Measurements from ENCODE around the gene PTPN4. TPM values are rescaled to one million over a fixed set of nuclear protein-coding genes. Genes with fewer than 3 reads are reported as not detected.

The PTPN4 gene
- total and polyA plus RNA-seq, 2 experiments from 2014 or later = 19.8 to 24.3 TPM

DNA sequence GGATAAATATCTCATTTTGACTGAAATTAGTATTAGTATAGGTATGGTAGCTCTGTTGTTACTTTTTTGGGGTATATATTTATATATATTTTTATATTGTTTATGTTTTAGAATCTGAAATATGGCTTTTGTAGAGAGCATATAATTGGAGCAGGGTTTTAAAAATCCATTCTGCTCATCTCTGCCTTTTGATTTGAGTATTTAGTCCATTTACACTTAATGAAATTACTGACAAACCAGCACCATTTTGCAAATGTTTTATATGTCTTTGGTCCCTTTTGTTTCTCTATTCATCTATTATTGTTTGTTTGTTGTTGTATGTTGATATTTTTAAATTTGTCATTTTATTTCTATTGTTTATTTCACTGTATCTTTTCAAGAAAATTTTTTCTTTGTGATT is 30.7 kb downstream of the PTPN4 start:
- Histone ChIP-seq H3K4me3 (no peak overlapping the region), H3K9me2 (ENCODE audit: insufficient read depth) (no peaks in the 10 kb centered on the region), H3K9me3 (ENCODE audit: low read depth) (no peaks in the 10 kb centered on the region), H3K36me3 (ENCODE audit: low read depth) (peaks cover 3% of the 10 kb centered on the region; the same call in 1 of the 2 replicates), H3K27me3 (replicated peaks; ENCODE audit: insufficient read depth) (no peaks in the 10 kb centered on the region), H3K4me1 (ENCODE audit: insufficient read depth) (no peaks in the 10 kb centered on the region), H2AFZ (no peak overlapping the region), H3K4me2 (ENCODE audit: unreplicated experiment) (no peak overlapping the region), H3K79me2 (ENCODE audit: insufficient read depth) (peaks cover 87% of the 10 kb centered on the region), H3F3A (ENCODE audit: insufficient read depth) (no peaks in the 10 kb centered on the region), H3K9ac (no peak overlapping the region), H3K27ac (no peak overlapping the region), H4K20me1 (ENCODE audit: insufficient read depth) (no peaks in the 10 kb centered on the region)
- in situ Hi-C loops (cut with MboI) = no loop called here
- no peak for TF ChIP-seq EZH2 (IDR thresholded peaks at IDR 0.05; ENCODE audit: insufficient read depth, poor library complexity, severe bottlenecking)
- no peak for TF ChIP-seq EZH2phosphoT487 (IDR thresholded peaks at IDR 0.05; ENCODE audit: insufficient read depth, low read depth)
- no peak for DNase-seq

- no peak for DNase-seq
- WGBS, 2 experiments (ENCODE audit: low coverage in 1 of 2, low lambda C conversion rate in 2 of 2, missing lambda C conversion rate in 2 of 2) = 83 to 84% methylated on average over 8 of the region's 8 CpGs
- no peak overlapping the region for H3K4me3 ChIP-seq
- H4K20me1 ChIP-seq (ENCODE audit: insufficient read depth) = no peaks in the 10 kb centered on the region
- H3K36me3 ChIP-seq (ENCODE audit: low read depth) = peaks cover 3% of the 10 kb centered on the region; the same call in 1 of the 2 replicates
- H3K9me3 ChIP-seq (ENCODE audit: low read depth) = no peaks in the 10 kb centered on the region
- H3K27ac ChIP-seq = no peak overlapping the region
- no peak for TF ChIP-seq EZH2phosphoT487 (IDR thresholded peaks at IDR 0.05; ENCODE audit: insufficient read depth, low read depth)
- no peak for TF ChIP-seq EZH2 (IDR thresholded peaks at IDR 0.05; ENCODE audit: insufficient read depth, poor library complexity, severe bottlenecking)
- no peak overlapping the region for H2AFZ ChIP-seq
- no peaks in the 10 kb centered on the region for H3K27me3 ChIP-seq (replicated peaks; ENCODE audit: insufficient read depth)
- H3K9me2 ChIP-seq (ENCODE audit: insufficient read depth) = no peaks in the 10 kb centered on the region
- no peak overlapping the region for H3K4me2 ChIP-seq (ENCODE audit: unreplicated experiment)
- no peak overlapping the region for H3K9ac ChIP-seq
- in situ Hi-C loops (cut with MboI) = no loop called here
- H3K79me2 ChIP-seq (ENCODE audit: insufficient read depth) = peaks cover 85% of the 10 kb centered on the region
- no peaks in the 10 kb centered on the region for H3K4me1 ChIP-seq (ENCODE audit: insufficient read depth)
- no peaks in the 10 kb centered on the region for H3F3A ChIP-seq (ENCODE audit: insufficient read depth)
These were observed 33.2 kb downstream of the PTPN4 start for GRCh38 chr2:119792907-119793312.

- 96 to 97% methylated on average over 9 of the region's 9 CpGs for WGBS, 2 experiments (ENCODE audit: low coverage in 1 of 2, low lambda C conversion rate in 2 of 2, missing lambda C conversion rate in 2 of 2)
- peaks cover 85% of the 10 kb centered on the region for H3K79me2 ChIP-seq (ENCODE audit: insufficient read depth)
- H3K27me3 ChIP-seq (replicated peaks; ENCODE audit: insufficient read depth) = no peaks in the 10 kb centered on the region
These were observed 34.5 kb downstream of the PTPN4 start for GRCh38 chr2:119794237-119794636.

DNA sequence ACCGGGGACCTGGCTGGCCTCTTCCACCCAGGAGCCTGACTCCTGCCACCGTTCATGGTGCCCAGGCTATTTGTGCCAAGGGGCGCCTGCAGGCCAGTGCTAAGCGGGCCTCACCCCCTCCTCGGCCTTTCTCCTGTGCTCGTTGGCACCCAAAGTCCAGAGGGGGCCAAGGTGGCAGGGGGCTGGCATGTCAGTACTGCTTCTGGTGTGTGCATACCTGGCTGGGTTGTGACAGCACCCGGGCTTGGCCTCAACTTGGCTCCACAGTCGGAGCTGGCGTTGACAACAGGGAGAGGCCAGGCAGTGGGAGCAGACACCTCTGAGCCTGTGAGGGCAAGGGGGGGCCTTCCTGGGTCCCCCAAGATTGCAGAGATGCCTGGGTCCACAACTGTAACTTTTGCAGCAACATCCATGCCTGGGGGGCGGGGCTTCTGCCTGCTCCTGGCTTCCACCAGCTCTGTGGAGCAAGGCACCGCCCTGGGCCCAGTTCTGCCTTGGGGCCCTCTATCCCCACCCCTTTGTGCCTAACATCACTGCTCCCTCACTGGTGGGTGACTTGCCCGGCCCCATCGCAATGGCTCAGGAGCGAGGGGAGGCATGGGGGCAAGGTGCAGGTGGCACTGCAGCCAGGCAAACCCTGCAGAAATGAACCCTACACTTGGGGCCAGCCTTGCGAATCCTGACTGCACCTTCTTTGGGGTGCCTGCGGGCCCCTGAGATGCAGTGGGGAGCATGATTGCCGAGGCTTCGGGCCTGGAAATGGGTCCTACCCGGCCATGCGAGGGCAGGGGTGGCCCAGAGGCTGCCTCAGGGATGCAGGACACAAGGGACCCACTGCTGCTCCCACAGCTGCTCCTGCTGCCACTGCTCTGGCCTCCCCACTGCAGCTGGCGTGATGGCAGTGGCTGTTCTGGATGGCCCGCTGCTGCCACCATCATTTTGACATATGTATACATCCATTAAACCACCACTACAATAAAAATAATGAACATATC is 35.9 kb downstream of the PTPN4 start:
- Histone ChIP-seq H3K4me3 (no peak overlapping the region), H3K27me3 (replicated peaks; ENCODE audit: insufficient read depth) (no peaks in the 10 kb centered on the region), H3K4me2 (ENCODE audit: unreplicated experiment) (no peak overlapping the region), H3K9me3 (ENCODE audit: low read depth) (no peaks in the 10 kb centered on the region), H2AFZ (no peak overlapping the region), H3K9ac (no peak overlapping the region), H3K9me2 (ENCODE audit: insufficient read depth) (no peaks in the 10 kb centered on the region), H3K36me3 (ENCODE audit: low read depth) (peaks cover 3% of the 10 kb centered on the region; the same call in 1 of the 2 replicates), H4K20me1 (ENCODE audit: insufficient read depth) (0 out of 2 replicates have a peak, but pooled peaks cover 4% of the 10 kb centered on the region), H3K79me2 (ENCODE audit: insufficient read depth) (peaks cover 76% of the 10 kb centered on the region), H3K27ac (no peak overlapping the region), H3K4me1 (ENCODE audit: insufficient read depth) (no peaks in the 10 kb centered on the region), H3F3A (ENCODE audit: insufficient read depth) (no peaks in the 10 kb centered on the region)
- in situ Hi-C loops (cut with MboI) = no loop called here
- DNase-seq = no peak
- TF ChIP-seq EZH2 (IDR thresholded peaks at IDR 0.05; ENCODE audit: insufficient read depth, poor library complexity, severe bottlenecking) = no peak
- TF ChIP-seq EZH2phosphoT487 (IDR thresholded peaks at IDR 0.05; ENCODE audit: insufficient read depth, low read depth) = no peak
- 95 to 97% methylated on average over 19 to 22 of the region's 22 CpGs for WGBS, 2 experiments (ENCODE audit: low coverage in 1 of 2, low lambda C conversion rate in 2 of 2, missing lambda C conversion rate in 2 of 2)

More at GRCh38 chr2:119794237-119794636, 34.5 kb downstream of the PTPN4 start:
- DNase-seq = no peak
- in situ Hi-C loops (cut with MboI) = no loop called here
- Histone ChIP-seq H3K9me2 (ENCODE audit: insufficient read depth) (no peaks in the 10 kb centered on the region), H3K9ac (no peak overlapping the region), H3K36me3 (ENCODE audit: low read depth) (peaks cover 3% of the 10 kb centered on the region; the same call in 1 of the 2 replicates), H3K4me1 (ENCODE audit: insufficient read depth) (no peaks in the 10 kb centered on the region), H3K9me3 (ENCODE audit: low read depth) (no peaks in the 10 kb centered on the region), H3F3A (ENCODE audit: insufficient read depth) (no peaks in the 10 kb centered on the region), H3K4me3 (no peak overlapping the region), H2AFZ (no peak overlapping the region), H3K4me2 (ENCODE audit: unreplicated experiment) (no peak overlapping the region), H4K20me1 (ENCODE audit: insufficient read depth) (no peaks in the 10 kb centered on the region), H3K27ac (no peak overlapping the region)
- TF ChIP-seq EZH2phosphoT487 (IDR thresholded peaks at IDR 0.05; ENCODE audit: insufficient read depth, low read depth) (no peak), EZH2 (IDR thresholded peaks at IDR 0.05; ENCODE audit: insufficient read depth, poor library complexity, severe bottlenecking) (no peak)
